ENCODE data around the gene RASSF1. TPM values are rescaled to one million over a fixed set of nuclear protein-coding genes. Genes with fewer than 3 reads are reported as not detected.

RASSF1 gene
- total RNA-seq, 1 experiment from 2014 or later, result 29.6 TPM

DNA sequence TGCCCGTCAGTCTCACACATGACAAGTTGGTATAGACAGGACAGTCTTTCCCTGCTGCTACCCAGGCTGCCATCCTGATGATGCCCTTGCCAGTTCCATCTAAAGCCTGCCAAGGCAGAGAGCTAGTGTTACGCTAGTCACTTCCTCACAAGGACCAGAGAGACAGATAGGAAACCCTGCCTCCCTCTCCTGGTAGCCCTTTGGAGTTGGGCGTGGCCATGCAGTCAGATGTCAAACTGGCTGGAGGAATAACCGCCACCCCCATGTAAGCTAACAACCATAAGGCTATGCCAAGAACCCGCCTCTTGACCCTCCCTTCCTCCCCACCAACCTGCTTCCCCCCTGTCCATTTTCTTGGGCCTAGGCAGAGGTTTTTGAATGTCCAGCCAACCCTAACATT lies 15.9 kb upstream of the RASSF1 start:
- no peaks in the 10 kb centered on the region for H3K9me3 ChIP-seq (ENCODE audit: control insufficient read depth in 1 of 2, insufficient read depth in 1 of 2, low read depth in 1 of 2, low read length in 2 of 2)
- BruUV-seq (replicated peaks), result no TSS peak
- H3K4me1 ChIP-seq (ENCODE audit: control insufficient read depth in 1 of 2, insufficient read depth in 2 of 2, low read length in 2 of 2), result peaks cover 12 to 41% of the 10 kb centered on the region in 2 experiments; a peak in 3 of 4 replicates
- no peaks in the 10 kb centered on the region for H3K9me2 ChIP-seq (ENCODE audit: insufficient read depth)
- DNase-seq (ENCODE audit: low read depth, low spot score) (no peak), ATAC-seq (no peak)
- H3K9ac ChIP-seq (ENCODE audit: low read length), result no peak overlapping the region
- H3K4me2 ChIP-seq (ENCODE audit: low read length), result 0 out of 2 replicates have a peak overlapping the region, but pooled peaks have one; percentile 9
- H3K79me2 ChIP-seq (ENCODE audit: insufficient read depth, low read length), result peaks cover 52% of the 10 kb centered on the region
- ChIA-PET RAD21 (ENCODE audit: low non-redundant PET in 1 of 2, low total read pairs in 2 of 2, uncharacterized antibody in 2 of 2, unreplicated experiment in 2 of 2) (no interaction called here), POLR2A (no interaction called here), CTCF (no interaction called here)
- intact Hi-C loops (cut with micrococcal nuclease), result loop anchor here (10.0 kb wide), 1 partner anchor 1028 kb away; the partner anchor contains the start of gene MANF
- no peak overlapping the region for H2AFZ ChIP-seq (ENCODE audit: low read depth, low read length, poor library complexity, severe bottlenecking)
- TF ChIP-seq ZFX (IDR thresholded peaks at IDR 0.05) (no peak), POLR2AphosphoS5 (IDR thresholded peaks at IDR 0.05; ENCODE audit: low read depth, low read length) (no peak), EZH2 (IDR thresholded peaks at IDR 0.05) (no peak), CEBPB (IDR thresholded peaks at IDR 0.05; ENCODE audit: low read depth) (no peak), ELF1 (IDR thresholded peaks at IDR 0.05; ENCODE audit: borderline replicate concordance, low read depth) (no peak)
- TF ChIP-seq, protein P1, sequence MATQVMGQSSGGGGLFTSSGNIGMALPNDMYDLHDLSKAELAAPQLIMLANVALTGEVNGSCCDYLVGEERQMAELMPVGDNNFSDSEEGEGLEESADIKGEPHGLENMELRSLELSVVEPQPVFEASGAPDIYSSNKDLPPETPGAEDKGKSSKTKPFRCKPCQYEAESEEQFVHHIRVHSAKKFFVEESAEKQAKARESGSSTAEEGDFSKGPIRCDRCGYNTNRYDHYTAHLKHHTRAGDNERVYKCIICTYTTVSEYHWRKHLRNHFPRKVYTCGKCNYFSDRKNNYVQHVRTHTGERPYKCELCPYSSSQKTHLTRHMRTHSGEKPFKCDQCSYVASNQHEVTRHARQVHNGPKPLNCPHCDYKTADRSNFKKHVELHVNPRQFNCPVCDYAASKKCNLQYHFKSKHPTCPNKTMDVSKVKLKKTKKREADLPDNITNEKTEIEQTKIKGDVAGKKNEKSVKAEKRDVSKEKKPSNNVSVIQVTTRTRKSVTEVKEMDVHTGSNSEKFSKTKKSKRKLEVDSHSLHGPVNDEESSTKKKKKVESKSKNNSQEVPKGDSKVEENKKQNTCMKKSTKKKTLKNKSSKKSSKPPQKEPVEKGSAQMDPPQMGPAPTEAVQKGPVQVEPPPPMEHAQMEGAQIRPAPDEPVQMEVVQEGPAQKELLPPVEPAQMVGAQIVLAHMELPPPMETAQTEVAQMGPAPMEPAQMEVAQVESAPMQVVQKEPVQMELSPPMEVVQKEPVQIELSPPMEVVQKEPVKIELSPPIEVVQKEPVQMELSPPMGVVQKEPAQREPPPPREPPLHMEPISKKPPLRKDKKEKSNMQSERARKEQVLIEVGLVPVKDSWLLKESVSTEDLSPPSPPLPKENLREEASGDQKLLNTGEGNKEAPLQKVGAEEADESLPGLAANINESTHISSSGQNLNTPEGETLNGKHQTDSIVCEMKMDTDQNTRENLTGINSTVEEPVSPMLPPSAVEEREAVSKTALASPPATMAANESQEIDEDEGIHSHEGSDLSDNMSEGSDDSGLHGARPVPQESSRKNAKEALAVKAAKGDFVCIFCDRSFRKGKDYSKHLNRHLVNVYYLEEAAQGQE (IDR thresholded peaks at IDR 0.05; ENCODE audit: low read depth), result no peak
- TF ChIP-seq, protein P2, sequence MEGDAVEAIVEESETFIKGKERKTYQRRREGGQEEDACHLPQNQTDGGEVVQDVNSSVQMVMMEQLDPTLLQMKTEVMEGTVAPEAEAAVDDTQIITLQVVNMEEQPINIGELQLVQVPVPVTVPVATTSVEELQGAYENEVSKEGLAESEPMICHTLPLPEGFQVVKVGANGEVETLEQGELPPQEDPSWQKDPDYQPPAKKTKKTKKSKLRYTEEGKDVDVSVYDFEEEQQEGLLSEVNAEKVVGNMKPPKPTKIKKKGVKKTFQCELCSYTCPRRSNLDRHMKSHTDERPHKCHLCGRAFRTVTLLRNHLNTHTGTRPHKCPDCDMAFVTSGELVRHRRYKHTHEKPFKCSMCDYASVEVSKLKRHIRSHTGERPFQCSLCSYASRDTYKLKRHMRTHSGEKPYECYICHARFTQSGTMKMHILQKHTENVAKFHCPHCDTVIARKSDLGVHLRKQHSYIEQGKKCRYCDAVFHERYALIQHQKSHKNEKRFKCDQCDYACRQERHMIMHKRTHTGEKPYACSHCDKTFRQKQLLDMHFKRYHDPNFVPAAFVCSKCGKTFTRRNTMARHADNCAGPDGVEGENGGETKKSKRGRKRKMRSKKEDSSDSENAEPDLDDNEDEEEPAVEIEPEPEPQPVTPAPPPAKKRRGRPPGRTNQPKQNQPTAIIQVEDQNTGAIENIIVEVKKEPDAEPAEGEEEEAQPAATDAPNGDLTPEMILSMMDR (IDR thresholded peaks at IDR 0.05 in 2 of 3, conservative IDR thresholded peaks at IDR 0.05 in 1 of 3; ENCODE audit: borderline replicate concordance in 1 of 3, insufficient read depth in 1 of 3, low read depth in 2 of 3, low read length in 2 of 3), result no peak
- TF ChIP-seq, protein P3, sequence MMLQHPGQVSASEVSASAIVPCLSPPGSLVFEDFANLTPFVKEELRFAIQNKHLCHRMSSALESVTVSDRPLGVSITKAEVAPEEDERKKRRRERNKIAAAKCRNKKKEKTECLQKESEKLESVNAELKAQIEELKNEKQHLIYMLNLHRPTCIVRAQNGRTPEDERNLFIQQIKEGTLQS (IDR thresholded peaks at IDR 0.05), result no peak
- no peak overlapping the region for H3K4me3 ChIP-seq (replicated peaks in 1 of 2; ENCODE audit: low read depth in 1 of 2, low read length in 2 of 2)
- H3K36me3 ChIP-seq (ENCODE audit: control insufficient read depth in 1 of 2, insufficient read depth in 2 of 2, low read length in 2 of 2), result peaks cover 14 to 31% of the 10 kb centered on the region in 2 experiments; a peak in 3 of 4 replicates
- H3K27ac ChIP-seq (ENCODE audit: low read depth, low read length), result no peak overlapping the region; the same call in 1 of the 2 replicates
- no peaks in the 10 kb centered on the region for H3K27me3 ChIP-seq (ENCODE audit: insufficient read depth, low read length)
- H4K20me1 ChIP-seq (ENCODE audit: insufficient read depth), result no peaks in the 10 kb centered on the region
